HUDEP-2 (cell line): ENCODE data around the gene AFAP1.

Experiments
- DNase-seq, 76 experiments: peaks; one replicate each; lab custom pipeline; 2025; ENCODE audit not compliant: unreplicated experiment in 76 of 76; lab: John Stamatoyannopoulos, UW

The AFAP1 gene

GRCh38 chr4:7744142-7744804 is 195.4 kb downstream of the AFAP1 start:
- no peak for DNase-seq

GRCh38 chr4:7742807-7743280 is 196.8 kb downstream of the AFAP1 start:
- no peak for DNase-seq

GRCh38 chr4:7741946-7742806 is 197.5 kb downstream of the AFAP1 start:
- no peak for DNase-seq

- DNase-seq = no peak
Observed at GRCh38 chr4:7740866-7741525, 198.7 kb downstream of the AFAP1 start.

- DNase-seq = no peak
Observed at GRCh38 chr4:7739918-7740865, 199.5 kb downstream of the AFAP1 start.

- DNase-seq = no peak
Observed at GRCh38 chr4:7739077-7739917, 200.4 kb downstream of the AFAP1 start.

- no peak for DNase-seq
Observed at GRCh38 chr4:7738458-7739076, 201.1 kb downstream of the AFAP1 start.

- no peak for DNase-seq
Observed at GRCh38 chr4:7737752-7738457, 201.8 kb downstream of the AFAP1 start.

- no peak for DNase-seq
Observed at GRCh38 chr4:7737268-7737645, 202.4 kb downstream of the AFAP1 start.

GRCh38 chr4:7736436-7737267 is 203.0 kb downstream of the AFAP1 start:
- DNase-seq = no peak

GRCh38 chr4:7735961-7736360 is 203.7 kb downstream of the AFAP1 start:
- no peak for DNase-seq

GRCh38 chr4:7735395-7735794 is 204.3 kb downstream of the AFAP1 start:
- DNase-seq = no peak

- DNase-seq = no peak
Observed at GRCh38 chr4:7734651-7735260, 204.9 kb downstream of the AFAP1 start.

GRCh38 chr4:7733801-7734650 is 205.6 kb downstream of the AFAP1 start:
- no peak for DNase-seq

GRCh38 chr4:7733201-7733600 is 206.5 kb downstream of the AFAP1 start:
- no peak for DNase-seq

GRCh38 chr4:7732263-7732662 is 207.4 kb downstream of the AFAP1 start:
- DNase-seq = no peak
